Thoracic aorta (tissue), 2 donors: Measurements from ENCODE around the gene ADORA2B. TPM values are rescaled to one million over a fixed set of nuclear protein-coding genes. Genes with fewer than 3 reads are reported as not detected.
"Not testable (repeated sequence)": the region's sequence is repeated elsewhere in the genome, so short reads cannot be mapped to it uniquely, and the experiment has no call there.

Experiments used
- ATAC-seq: fragments of 150-250 bp; one replicate; pipeline ENCODE4 v1.8.0; 2017; ENCODE audit warnings: low read depth; ENCODE audit not compliant: insufficient number of reproducible peaks, low FRiP score
- DNase-seq: peaks from one replicate; pipeline ENCODE4 v3.0.0-alpha.2; 2020; ENCODE audit warnings: low spot score
- H3K27ac ChIP-seq, 2 donors: fragments of 200-600 bp; sonication (generic); 1 replicate in 1 of 2; 2 replicates in 1 of 2; pipeline ENCODE4 v1.5.1; 2016; ENCODE audit warnings: mild to moderate bottlenecking in 2 of 2, moderate library complexity in 2 of 2
- H3K27me3 ChIP-seq: fragments of 200-600 bp; sonication (generic); replicated peaks from 2 replicates; pipeline ENCODE4 v1.6.0; 2016; ENCODE audit warnings: mild to moderate bottlenecking; ENCODE audit not compliant: insufficient read depth
- H3K36me3 ChIP-seq: fragments of 200-600 bp; sonication (generic); one replicate; pipeline ENCODE4 v1.5.1; 2016
- H3K4me1 ChIP-seq, 2 donors: fragments of 200-600 bp; sonication (generic); 1 replicate in 1 of 2; 2 replicates in 1 of 2; pipeline versions ENCODE4 v1.5.1 to v1.6.0; 2016; ENCODE audit warnings: low read depth in 2 of 2, mild to moderate bottlenecking in 1 of 2; ENCODE audit not compliant: control insufficient read depth in 1 of 2
- H3K4me3 ChIP-seq: fragments of 200-600 bp; sonication (generic); 2 replicates; pipeline ENCODE4 v1.5.1; 2016; ENCODE audit warnings: mild to moderate bottlenecking
- H3K9me3 ChIP-seq: fragments of 200-600 bp; sonication (generic); 2 replicates; pipeline ENCODE4 v1.5.1; 2016
- CTCF ChIP-seq: fragments of 200-600 bp; sonication (generic); IDR thresholded peaks from one replicate; pipeline ENCODE4 v1.5.1; 2019; ENCODE audit warnings: antibody characterized with exemption
- total RNA-seq, 2 donors: library from RNA; depleted of rRNA; stranded (reverse); fragments of >200 nt; gene quantifications; one replicate each; pipeline versions ENCODE4 v1.1.0 to v1.2.3, GENCODE V29; 2016

ADORA2B gene
- 1 to 10 TPM in 1 of 2 donors, not detected in 1; 1.6 TPM for total RNA-seq

- TF ChIP-seq CTCF: no peak
- DNase-seq: no peak
- Histone ChIP-seq H3K4me3 (peak within 1 kb of the TSS; percentile 82), H3K27me3 (no peaks in the 10 kb centered on the region), H3K27ac (no peak within 1 kb of the TSS), H3K36me3 (no peaks in the 10 kb centered on the region), H3K9me3 (no peaks in the 10 kb centered on the region), H3K4me1 (peaks cover 8 to 21% of the 10 kb centered on the region in 2 donors)
- peak; percentile 27 for ATAC-seq
Measured at GRCh38 chr17:15944759-15945526, at the start of gene ADORA2B. Gene ADORA2B, plus strand, starts transcription at chr17:15945130. Its CDS starts 119 bp downstream, at chr17:15945249.

DNA sequence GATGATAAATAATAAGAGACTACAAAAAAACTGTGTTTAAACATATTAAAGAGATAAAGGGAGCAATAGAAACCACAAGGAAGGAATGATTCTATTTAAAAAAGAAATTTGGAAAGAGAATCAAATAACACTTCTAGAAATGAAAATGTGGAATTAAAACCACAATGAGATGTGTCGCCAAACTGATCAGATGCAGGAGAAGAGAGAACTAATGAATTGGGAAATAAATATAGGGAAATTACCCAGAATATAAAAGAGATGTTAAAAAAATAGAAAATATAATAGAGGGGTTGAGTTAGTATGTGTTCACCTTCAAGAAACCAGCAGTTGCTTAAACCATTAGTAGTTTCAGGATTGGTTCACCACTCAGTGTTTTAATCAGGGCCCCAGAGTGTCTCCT is 48.7 kb upstream of the ADORA2B start:
- no peak for TF ChIP-seq CTCF
- Histone ChIP-seq H3K36me3 (no peaks in the 10 kb centered on the region), H3K27me3 (no peaks in the 10 kb centered on the region), H3K9me3 (no peaks in the 10 kb centered on the region), H3K27ac (no peak overlapping the region), H3K4me3 (no peak overlapping the region), H3K4me1 (no peaks in the 10 kb centered on the region)
- DNase-seq: no peak
- no peak for ATAC-seq

GRCh38 chr17:15896834-15897233 is 48.1 kb upstream of the ADORA2B start:
- no peaks in the 10 kb centered on the region for H3K4me1 ChIP-seq
- H3K9me3 ChIP-seq: no peaks in the 10 kb centered on the region
- no peak for TF ChIP-seq CTCF
- H3K4me3 ChIP-seq: no peak overlapping the region
- ATAC-seq (no peak), DNase-seq (no peak)
- H3K36me3 ChIP-seq: no peaks in the 10 kb centered on the region
- H3K27me3 ChIP-seq: no peaks in the 10 kb centered on the region
- H3K27ac ChIP-seq: no peak overlapping the region

DNA sequence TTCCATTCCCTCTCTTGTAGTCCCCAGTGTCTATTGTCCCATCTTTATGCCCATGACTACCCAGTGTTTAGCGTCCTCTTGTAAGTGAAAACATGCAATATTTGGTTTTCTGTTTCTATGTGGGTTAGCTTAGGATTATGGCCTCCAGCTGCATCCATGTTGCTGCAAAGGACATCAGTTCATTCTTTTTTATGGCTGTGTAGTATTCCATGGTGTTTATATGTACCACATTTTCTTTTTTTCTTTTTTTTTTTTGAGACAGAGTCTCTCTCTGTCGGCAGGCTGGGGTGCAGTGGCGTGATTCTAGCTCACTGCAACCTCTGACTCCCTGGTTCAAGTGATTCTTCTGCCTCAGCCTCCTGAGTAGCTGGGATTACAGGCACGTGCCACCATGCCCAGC is 45.3 kb upstream of the ADORA2B start:
- H3K27ac ChIP-seq, H3K36me3 ChIP-seq, H3K9me3 ChIP-seq, H3K4me1 ChIP-seq, ATAC-seq, DNase-seq, H3K27me3 ChIP-seq, H3K4me3 ChIP-seq: not testable (repeated sequence)

GRCh38 chr17:15900871-15901270 is 44.1 kb upstream of the ADORA2B start:
- H3K27me3 ChIP-seq: no peaks in the 10 kb centered on the region
- H3K36me3 ChIP-seq: no peaks in the 10 kb centered on the region
- no peak overlapping the region for H3K27ac ChIP-seq
- H3K4me1 ChIP-seq: no peaks in the 10 kb centered on the region
- H3K9me3 ChIP-seq: no peaks in the 10 kb centered on the region
- ATAC-seq (no peak), DNase-seq (no peak)
- TF ChIP-seq CTCF: no peak
- H3K4me3 ChIP-seq: no peak overlapping the region

DNA sequence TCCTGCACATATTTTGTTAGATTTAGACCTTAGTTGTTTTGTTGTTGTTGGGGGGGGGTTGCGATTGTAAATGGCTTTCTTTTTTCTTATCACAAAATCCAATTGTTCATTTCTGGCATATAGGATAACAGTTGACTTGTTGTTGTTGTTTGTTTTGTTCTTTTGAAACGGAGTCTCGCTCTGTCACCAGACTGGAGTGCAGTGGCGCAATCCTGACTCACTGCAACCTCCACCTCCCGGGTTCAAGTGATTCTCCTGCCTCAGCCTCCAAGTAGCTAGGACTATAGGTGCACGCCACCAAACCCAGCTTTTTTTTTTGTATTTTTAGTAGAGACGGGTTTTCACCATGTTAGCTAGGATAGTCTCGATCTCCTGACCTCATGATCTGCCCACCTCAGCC is 39.7 kb upstream of the ADORA2B start:
- H3K4me1 ChIP-seq, DNase-seq: not testable (repeated sequence)

More for the DNA sequence above, 39.7 kb upstream of the ADORA2B start:
- not testable (repeated sequence) for H3K4me3 ChIP-seq, ATAC-seq, H3K9me3 ChIP-seq, H3K36me3 ChIP-seq, H3K27me3 ChIP-seq, H3K27ac ChIP-seq
